ENCODE data around the gene CA10. TPM values are rescaled to one million over a fixed set of nuclear protein-coding genes. Genes with fewer than 3 reads are reported as not detected.

CA10 gene
- total RNA-seq, 1 experiment from 2014 or later = not detected

DNA sequence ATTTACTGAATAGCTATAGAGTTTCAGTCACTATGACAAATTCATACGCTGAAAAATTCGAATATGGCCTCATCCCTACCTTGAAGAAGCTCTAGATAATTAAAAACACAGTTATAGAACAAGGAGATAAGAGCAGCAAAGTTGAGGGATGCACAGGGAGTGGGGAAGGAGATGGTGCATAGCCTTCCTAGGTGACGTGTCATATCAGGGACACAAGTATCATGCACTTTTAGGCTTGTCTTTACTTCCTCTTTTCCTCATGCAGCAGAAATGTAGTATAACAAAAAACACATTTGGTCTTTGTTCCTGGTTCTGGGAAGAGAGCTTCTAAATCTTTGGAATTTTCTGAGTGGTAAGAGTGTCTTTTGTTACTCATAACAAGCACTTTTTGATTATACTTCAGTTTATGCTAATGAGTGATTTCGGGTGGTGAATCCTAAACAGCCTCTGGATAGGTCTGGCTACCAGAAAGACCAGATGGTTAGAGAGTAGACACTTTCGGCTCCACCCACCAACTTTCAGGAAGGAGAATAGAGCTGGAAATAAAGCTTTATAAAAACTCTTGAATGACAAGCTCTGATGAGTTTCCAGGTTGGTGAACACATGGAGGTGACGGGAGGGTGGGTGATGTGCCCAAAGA, 556.8 kb downstream of the CA10 start:
- DNase-seq (ENCODE audit: low read depth in 1 of 2, low spot score in 2 of 2) = no peak
- no peaks in the 10 kb centered on the region for H3K9me3 ChIP-seq (replicated peaks)
- no peak overlapping the region for H3K4me3 ChIP-seq
- no peaks in the 10 kb centered on the region for H3K4me1 ChIP-seq (replicated peaks)
- no peaks in the 10 kb centered on the region for H3K36me3 ChIP-seq
- H3K27ac ChIP-seq = no peak overlapping the region
- no peaks in the 10 kb centered on the region for H3K27me3 ChIP-seq (replicated peaks)

GRCh38 chr17:51598824-51599223, 559.7 kb downstream of the CA10 start:
- Histone ChIP-seq H3K27ac (no peak overlapping the region), H3K9me3 (replicated peaks) (no peaks in the 10 kb centered on the region), H3K4me1 (replicated peaks) (no peaks in the 10 kb centered on the region), H3K36me3 (no peaks in the 10 kb centered on the region), H3K27me3 (replicated peaks) (peaks cover 3% of the 10 kb centered on the region; the same call in 1 of the 2 replicates), H3K4me3 (no peak overlapping the region)
- no peak for DNase-seq (ENCODE audit: low read depth in 1 of 2, low spot score in 2 of 2)

- no peak overlapping the region for H3K4me3 ChIP-seq
- H3K27ac ChIP-seq = no peak overlapping the region
- DNase-seq (ENCODE audit: low read depth in 1 of 2, low spot score in 2 of 2) = no peak
- peaks cover 3% of the 10 kb centered on the region; the same call in 1 of the 2 replicates for H3K27me3 ChIP-seq (replicated peaks)
- H3K4me1 ChIP-seq (replicated peaks) = no peaks in the 10 kb centered on the region
- H3K9me3 ChIP-seq (replicated peaks) = no peaks in the 10 kb centered on the region
- no peaks in the 10 kb centered on the region for H3K36me3 ChIP-seq
Measured at GRCh38 chr17:51597345-51597744, 561.2 kb downstream of the CA10 start.

DNA sequence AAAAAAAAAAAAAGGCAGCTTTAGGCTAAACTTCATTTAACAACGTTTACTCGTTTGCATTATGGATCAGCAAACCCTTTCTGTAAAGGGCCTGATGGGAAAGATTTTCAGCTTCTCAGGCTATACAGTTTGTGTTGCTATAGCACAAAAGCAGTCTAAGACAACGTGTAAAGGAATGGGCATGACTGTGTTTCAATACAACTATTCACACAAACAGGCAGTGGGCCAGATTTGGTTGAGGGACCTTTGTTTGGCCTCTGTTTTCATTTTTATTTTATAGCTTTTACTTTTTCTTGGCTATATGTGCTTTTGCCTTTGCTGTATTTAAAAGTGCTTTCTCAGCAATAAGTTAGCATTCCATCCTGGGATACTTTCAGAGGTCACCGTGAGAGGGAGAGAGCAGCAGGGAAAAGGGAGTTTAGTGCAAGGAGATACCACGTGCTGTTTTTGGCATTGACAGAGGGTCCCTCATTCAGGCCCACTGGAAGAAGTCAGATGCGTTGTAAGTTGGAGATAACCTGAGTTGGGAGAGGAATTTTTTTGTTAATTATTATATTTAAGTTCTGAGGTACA, 562.6 kb downstream of the CA10 start:
- H3K27me3 ChIP-seq (replicated peaks) = peaks cover 3% of the 10 kb centered on the region; the same call in 1 of the 2 replicates
- no peak overlapping the region for H3K27ac ChIP-seq
- no peaks in the 10 kb centered on the region for H3K36me3 ChIP-seq
- H3K4me3 ChIP-seq = no peak overlapping the region
- no peaks in the 10 kb centered on the region for H3K4me1 ChIP-seq (replicated peaks)
- no peaks in the 10 kb centered on the region for H3K9me3 ChIP-seq (replicated peaks)
- no peak for DNase-seq (ENCODE audit: low read depth in 1 of 2, low spot score in 2 of 2)

- Histone ChIP-seq H3K9me3 (replicated peaks) (no peaks in the 10 kb centered on the region), H3K36me3 (no peaks in the 10 kb centered on the region), H3K4me3 (no peak overlapping the region), H3K27ac (no peak overlapping the region), H3K27me3 (replicated peaks) (0 out of 2 replicates have a peak, but pooled peaks cover 3% of the 10 kb centered on the region), H3K4me1 (replicated peaks) (no peaks in the 10 kb centered on the region)
- no peak for DNase-seq (ENCODE audit: low read depth in 1 of 2, low spot score in 2 of 2)
Measured at GRCh38 chr17:51590071-51590656, 568.4 kb downstream of the CA10 start.

GRCh38 chr17:51588063-51588462, 570.5 kb downstream of the CA10 start:
- no peak for DNase-seq (ENCODE audit: low read depth in 1 of 2, low spot score in 2 of 2)
- Histone ChIP-seq H3K4me1 (replicated peaks) (no peaks in the 10 kb centered on the region), H3K9me3 (replicated peaks) (no peaks in the 10 kb centered on the region), H3K27me3 (replicated peaks) (no peaks in the 10 kb centered on the region), H3K27ac (no peak overlapping the region), H3K36me3 (no peaks in the 10 kb centered on the region), H3K4me3 (no peak overlapping the region)

DNA sequence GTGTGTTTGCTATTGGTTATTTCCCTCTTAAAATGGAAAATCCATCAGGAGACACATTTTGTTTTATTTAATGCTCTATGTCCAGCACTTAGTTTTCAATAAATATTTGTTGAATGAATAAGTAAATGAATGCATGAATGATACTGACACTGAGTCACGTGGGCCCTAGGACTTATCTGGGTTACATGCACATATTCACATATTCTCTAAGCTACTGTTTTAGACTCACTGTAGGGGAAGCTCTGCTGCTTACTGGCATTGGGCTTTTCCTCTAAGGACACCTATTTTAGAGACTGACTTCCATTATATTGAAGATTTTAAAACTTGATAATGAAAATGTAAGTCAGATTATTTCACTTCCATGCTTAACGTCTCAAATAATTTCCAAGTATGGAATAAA, 571.0 kb downstream of the CA10 start:
- Histone ChIP-seq H3K27me3 (replicated peaks) (no peaks in the 10 kb centered on the region), H3K27ac (no peak overlapping the region), H3K9me3 (replicated peaks) (no peaks in the 10 kb centered on the region), H3K4me1 (replicated peaks) (no peaks in the 10 kb centered on the region), H3K36me3 (no peaks in the 10 kb centered on the region), H3K4me3 (no peak overlapping the region)
- no peak for DNase-seq (ENCODE audit: low read depth in 1 of 2, low spot score in 2 of 2)

DNA sequence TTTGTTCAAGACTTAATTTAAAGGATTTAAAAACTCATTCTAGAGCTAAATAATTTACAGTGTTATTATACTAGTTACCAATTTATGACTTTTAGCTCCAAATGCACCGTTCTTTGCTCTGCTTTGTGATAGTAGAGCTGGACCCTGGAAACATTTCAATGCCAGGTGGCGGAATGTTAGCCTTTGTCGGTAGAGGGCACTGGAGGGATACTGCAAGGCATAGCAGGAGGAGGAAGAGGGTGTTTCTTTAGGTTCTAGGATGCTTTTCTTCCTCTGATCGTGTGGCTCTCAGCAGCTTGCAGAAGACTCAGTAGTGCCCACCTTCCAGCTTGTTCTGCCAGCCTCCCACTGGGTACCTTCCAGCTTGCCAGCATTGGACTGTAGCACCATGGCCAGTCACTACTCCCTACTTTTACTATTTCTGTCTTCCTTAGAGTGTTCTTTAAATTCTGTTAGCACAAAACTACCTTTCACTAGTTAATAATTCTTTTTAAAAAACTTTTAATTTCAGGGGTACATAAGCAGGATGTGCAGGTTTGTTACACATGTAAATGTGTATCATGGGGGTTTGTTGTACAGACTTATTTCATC, 572.9 kb downstream of the CA10 start:
- no peak overlapping the region for H3K4me3 ChIP-seq
- H3K9me3 ChIP-seq (replicated peaks) = no peaks in the 10 kb centered on the region
- H3K36me3 ChIP-seq = no peaks in the 10 kb centered on the region
- no peaks in the 10 kb centered on the region for H3K27me3 ChIP-seq (replicated peaks)
- no peak overlapping the region for H3K27ac ChIP-seq
- no peak for DNase-seq (ENCODE audit: low read depth in 1 of 2, low spot score in 2 of 2)
- no peaks in the 10 kb centered on the region for H3K4me1 ChIP-seq (replicated peaks)

DNA sequence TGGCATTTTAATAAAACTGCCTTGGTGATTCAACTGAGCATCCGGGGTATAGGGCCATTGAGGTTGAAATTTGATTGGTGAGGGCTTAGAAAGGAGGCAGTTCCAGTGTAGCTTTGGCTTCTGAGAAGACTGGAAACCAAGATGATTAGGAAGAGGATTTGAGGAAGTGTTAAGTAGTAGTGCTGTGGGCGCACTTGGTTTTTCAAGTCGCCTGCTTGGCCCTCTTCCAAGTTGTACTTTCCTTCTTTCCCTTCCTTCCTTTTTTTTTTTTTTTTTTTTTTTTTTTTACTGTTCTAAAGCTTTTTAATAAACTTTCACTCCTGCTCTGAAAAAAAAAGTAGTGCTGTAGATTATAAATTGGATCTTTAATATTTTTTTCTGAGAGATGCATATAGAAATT, 577.6 kb downstream of the CA10 start:
- Histone ChIP-seq H3K4me3 (no peak overlapping the region), H3K27me3 (replicated peaks) (no peaks in the 10 kb centered on the region), H3K9me3 (replicated peaks) (no peaks in the 10 kb centered on the region), H3K4me1 (replicated peaks) (no peaks in the 10 kb centered on the region), H3K36me3 (no peaks in the 10 kb centered on the region), H3K27ac (no peak overlapping the region)
- no peak for DNase-seq (ENCODE audit: low read depth in 1 of 2, low spot score in 2 of 2)
